ENCODE measurements around the gene ANTXR1. TPM values are rescaled to one million over a fixed set of nuclear protein-coding genes. Genes with fewer than 3 reads are reported as not detected.

Gene ANTXR1
- polyA plus RNA-seq, 1 of the 3 experiments (the other 2 are of a cell fraction) = 114 TPM

GRCh38 chr2:69080071-69080470 lies 67.1 kb downstream of the ANTXR1 start:
- CTCF ChIA-PET = interaction anchor here (0.7 to 0.8 kb wide), 2 partner anchors 358 to 639 kb away, joined by 3 read pairs; no protein-coding TSS in a partner anchor
- no peaks in the 10 kb centered on the region for H4K20me1 ChIP-seq (ENCODE audit: insufficient read depth)
- 98% methylated on average over 4 of the region's 4 CpGs for WGBS (ENCODE audit: low lambda C conversion rate)

More at GRCh38 chr2:69080071-69080470, 67.1 kb downstream of the ANTXR1 start:
- Histone ChIP-seq H3F3A (replicated peaks; ENCODE audit: insufficient read depth) (peaks cover 9% of the 10 kb centered on the region), H3K9me2 (no peaks in the 10 kb centered on the region), H3K4me3 (ENCODE audit: low read depth in 2 of 2, low read length in 1 of 2) (no peak overlapping the region), H3K4me1 (ENCODE audit: control insufficient read depth in 1 of 2, insufficient read depth in 2 of 2, low read depth in 1 of 2, low read length in 1 of 2) (peaks cover 22% of the 10 kb centered on the region in 2 experiments), H3K4me2 (no peak overlapping the region), H3K79me2 (ENCODE audit: insufficient read depth) (peaks cover 8% of the 10 kb centered on the region), H3K36me3 (replicated peaks in 1 of 2; ENCODE audit: control insufficient read depth in 1 of 2, insufficient read depth in 2 of 2, low read length in 1 of 2) (peaks cover 84 to 92% of the 10 kb centered on the region in 2 experiments), H2AFZ (ENCODE audit: low read depth) (no peak overlapping the region), H3K27me3 (ENCODE audit: insufficient read depth) (no peaks in the 10 kb centered on the region), H3K27ac (ENCODE audit: low read depth in 2 of 2, low read length in 1 of 2) (no peak overlapping the region), H3K9ac (no peak overlapping the region), H3K9me3 (no peaks in the 10 kb centered on the region)
- POLR2A ChIA-PET = no interaction called here
- TF ChIP-seq NFIC (IDR thresholded peaks at IDR 0.05; ENCODE audit: borderline replicate concordance) (no peak), EP300 (IDR thresholded peaks at IDR 0.05; ENCODE audit: borderline replicate concordance in 1 of 2, low read depth in 1 of 2, low read length in 1 of 2) (no peak), TCF12 (IDR thresholded peaks at IDR 0.05) (no peak), NRF1 (IDR thresholded peaks at IDR 0.05; ENCODE audit: low read depth, low read length) (no peak), FOSL2 (IDR thresholded peaks at IDR 0.05; ENCODE audit: borderline replicate concordance, low read depth) (no peak), REST (IDR thresholded peaks at IDR 0.05; ENCODE audit: low read depth, low read length) (no peak), SIN3A (IDR thresholded peaks at IDR 0.05; ENCODE audit: borderline replicate concordance, low read depth, low read length) (no peak), SMC3 (IDR thresholded peaks at IDR 0.05; ENCODE audit: low read depth, low read length) (no peak), TAF1 (IDR thresholded peaks at IDR 0.05; ENCODE audit: borderline replicate concordance, low read depth, low read length) (no peak), EZH2phosphoT487 (IDR thresholded peaks at IDR 0.05; ENCODE audit: borderline replicate concordance, low read depth) (no peak), GATA2 (CRISPR knock-in tag; IDR thresholded peaks at IDR 0.05) (no peak), FOXJ3 (CRISPR knock-in tag; IDR thresholded peaks at IDR 0.05) (no peak), CTCF (IDR thresholded peaks at IDR 0.05) (no peak)
- no peak for DNase-seq

All from SK-N-SH (cell line).